Activated T-cell treated with anti-CD3 and anti-CD28 coated beads, Interleukin-2, amount 50 U/mL, for 4 hours (primary cell): ENCODE measurements around the gene GRM1. TPM values are rescaled to one million over a fixed set of nuclear protein-coding genes. Genes with fewer than 3 reads are reported as not detected.
"Not testable (repeated sequence)": the region's sequence is repeated elsewhere in the genome, so short reads cannot be mapped to it uniquely, and the experiment has no call there.

Experiments
- ATAC-seq, 2 donors: fragments of 200-7000 bp; cut with Tn5 transposase; one replicate each; pipeline ENCODE4 v1.10.0; 2021
- DNase-seq: peaks from one replicate; pipeline ENCODE4 v3.0.0-alpha.2; 2020
- H3K27me3 Mint-ChIP-seq: one replicate; pipeline ENCODE4 v1.8.0; 2021; ENCODE audit warnings: low read depth, mixed read lengths
- H3K36me3 Mint-ChIP-seq: one replicate; pipeline ENCODE4 v1.8.0; 2022; ENCODE audit warnings: mixed read lengths; ENCODE audit not compliant: insufficient read depth
- H3K4me1 Mint-ChIP-seq: one replicate; pipeline ENCODE4 v1.8.0; 2021; ENCODE audit warnings: low read depth, mixed read lengths
- H3K4me3 Mint-ChIP-seq: one replicate; pipeline ENCODE4 v1.8.0; 2021; ENCODE audit warnings: mild to moderate bottlenecking, moderate library complexity, mixed read lengths
- H3K9me3 Mint-ChIP-seq: one replicate; pipeline ENCODE4 v1.8.0; 2021; ENCODE audit warnings: mixed read lengths
- total RNA-seq, 3 donors: library from RNA; stranded (reverse); gene quantifications; one replicate each; pipeline ENCODE4 v1.2.1, GENCODE V29; 2021

GRM1 gene
- total RNA-seq, 3 donors from 2014 or later: not detected

DNA sequence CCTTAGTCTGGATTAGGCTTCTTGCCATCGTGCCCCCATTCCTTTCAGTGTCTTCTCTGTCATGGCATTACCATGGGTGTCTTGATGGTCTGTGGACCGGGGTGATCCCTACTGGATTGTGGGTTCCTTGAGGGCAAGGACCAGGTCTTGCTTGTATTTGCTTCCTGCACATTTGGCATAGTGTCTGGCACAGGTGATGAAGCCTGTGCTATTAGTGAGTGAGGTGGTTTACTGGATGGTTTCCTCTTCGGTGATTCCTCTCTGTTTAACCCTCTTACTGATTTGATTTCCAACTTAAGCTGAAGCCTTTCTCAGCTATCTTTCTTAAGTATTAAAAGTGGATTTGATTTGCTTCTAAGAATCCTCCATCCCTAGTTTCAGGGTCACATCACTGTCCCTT is 162.3 kb downstream of the GRM1 start:
- Mint-ChIP-seq H3K4me3 (no peak overlapping the region), H3K27me3 (no peaks in the 10 kb centered on the region), H3K4me1 (no peaks in the 10 kb centered on the region), H3K36me3 (no peaks in the 10 kb centered on the region), H3K9me3 (no peaks in the 10 kb centered on the region)
- no peak for DNase-seq
- no peak for ATAC-seq

DNA sequence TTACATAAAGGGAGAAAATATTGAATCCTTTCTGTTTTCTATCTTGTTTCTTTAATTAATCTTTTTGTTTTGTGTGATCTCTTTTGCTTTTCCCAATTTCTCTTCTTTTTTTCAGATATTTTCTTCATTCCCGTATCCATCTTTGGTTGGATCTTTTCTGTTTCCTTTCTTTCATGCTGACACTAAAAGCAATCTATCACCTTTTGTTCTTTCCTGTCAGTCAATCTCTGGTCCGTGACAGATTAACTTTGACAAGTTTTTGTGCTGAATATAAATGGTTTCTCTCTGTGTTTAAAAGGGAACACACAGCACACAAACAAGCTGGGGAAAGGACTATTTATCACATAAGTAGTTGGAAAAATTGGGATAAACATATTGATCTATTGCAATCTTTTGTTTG is 162.8 kb downstream of the GRM1 start:
- Mint-ChIP-seq H3K4me1 (no peaks in the 10 kb centered on the region), H3K9me3 (no peaks in the 10 kb centered on the region), H3K36me3 (no peaks in the 10 kb centered on the region), H3K27me3 (no peaks in the 10 kb centered on the region), H3K4me3 (no peak overlapping the region)
- ATAC-seq (no peak), DNase-seq (no peak)

DNA sequence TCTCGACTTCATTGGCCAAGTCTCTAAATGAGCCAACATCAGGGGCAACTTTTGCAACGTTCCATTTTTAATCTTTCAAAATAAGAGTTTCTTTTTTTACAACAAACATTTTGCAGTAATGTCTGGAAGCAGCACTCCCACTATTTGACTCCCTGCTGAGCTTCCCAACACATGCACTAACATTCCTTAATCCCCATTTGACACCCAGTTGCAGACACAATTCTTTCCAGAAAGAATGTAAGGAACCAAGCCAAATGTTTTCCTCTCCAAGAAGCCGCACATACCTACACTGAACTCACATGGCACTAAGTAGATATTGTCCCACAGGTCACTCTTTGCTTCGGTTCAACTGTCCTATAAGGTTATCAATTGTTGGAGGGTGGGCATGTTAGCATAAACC is 165.6 kb downstream of the GRM1 start:
- no peak overlapping the region for H3K4me3 Mint-ChIP-seq
- ATAC-seq (no peak), DNase-seq (no peak)
- no peaks in the 10 kb centered on the region for H3K9me3 Mint-ChIP-seq
- no peaks in the 10 kb centered on the region for H3K4me1 Mint-ChIP-seq
- no peaks in the 10 kb centered on the region for H3K36me3 Mint-ChIP-seq
- H3K27me3 Mint-ChIP-seq: no peaks in the 10 kb centered on the region

DNA sequence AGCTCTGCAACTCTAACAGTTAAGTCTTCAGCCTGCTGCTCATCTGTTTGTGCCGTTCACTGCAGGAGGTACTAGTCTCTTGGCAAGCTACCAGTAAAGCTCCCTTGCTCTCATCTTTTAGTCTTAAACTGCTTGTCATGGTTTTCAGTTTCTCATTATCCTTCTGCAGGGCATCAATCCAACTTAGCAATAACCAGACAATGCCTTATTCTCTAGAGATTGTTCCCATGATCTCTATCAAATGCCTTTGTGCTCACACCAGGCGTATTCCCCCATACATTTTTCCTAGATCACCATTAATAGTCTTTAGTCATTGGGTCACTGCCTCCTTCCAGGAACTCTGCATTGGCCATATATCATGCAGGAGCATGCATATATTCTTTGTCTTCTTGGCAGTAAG is 171.3 kb downstream of the GRM1 start:
- Mint-ChIP-seq H3K27me3 (no peaks in the 10 kb centered on the region), H3K4me1 (no peaks in the 10 kb centered on the region), H3K9me3 (no peaks in the 10 kb centered on the region), H3K4me3 (no peak overlapping the region), H3K36me3 (no peaks in the 10 kb centered on the region)
- no peak for ATAC-seq
- no peak for DNase-seq

DNA sequence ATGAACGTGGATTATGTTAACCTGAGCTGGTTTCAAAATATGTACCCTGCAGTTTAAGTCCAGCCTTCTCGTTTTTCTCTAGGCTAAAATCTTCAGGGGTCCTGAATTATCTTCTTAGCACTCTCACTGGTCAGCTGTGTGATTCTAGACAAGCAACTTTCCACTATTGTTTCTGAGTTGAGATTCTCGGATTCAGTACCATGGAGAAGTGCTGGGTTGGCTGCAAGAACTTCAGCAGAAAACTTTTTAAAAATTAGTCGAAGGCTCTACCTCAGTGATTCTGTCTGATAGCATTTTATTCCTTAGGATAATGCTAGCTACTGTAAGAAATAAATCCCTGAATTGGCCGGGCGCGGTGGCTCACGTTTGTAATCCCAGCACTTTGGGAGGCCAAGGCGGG is 173.7 kb downstream of the GRM1 start:
- Mint-ChIP-seq H3K4me1 (no peaks in the 10 kb centered on the region), H3K36me3 (no peaks in the 10 kb centered on the region), H3K27me3 (no peaks in the 10 kb centered on the region), H3K9me3 (no peaks in the 10 kb centered on the region), H3K4me3 (no peak overlapping the region)
- no peak for DNase-seq
- ATAC-seq: no peak

DNA sequence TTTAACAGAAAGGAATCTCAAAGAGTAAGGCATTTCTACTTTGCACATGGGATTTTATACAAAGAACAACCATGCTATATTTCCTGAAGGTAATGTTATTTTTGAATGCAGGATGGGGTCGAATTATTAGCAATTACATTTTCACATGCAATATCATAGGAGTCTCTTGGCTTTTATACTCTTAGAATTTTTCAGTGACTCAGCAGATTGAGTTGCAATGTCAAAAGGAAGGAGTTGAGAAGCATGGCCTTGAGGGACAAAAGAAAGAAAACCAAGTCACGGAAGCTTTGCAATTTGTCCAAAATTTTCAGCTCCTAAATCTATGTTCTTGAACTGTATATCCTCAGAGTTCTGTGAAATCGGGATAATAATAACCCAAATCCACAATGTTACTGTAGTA is 181.1 kb downstream of the GRM1 start:
- Mint-ChIP-seq H3K27me3 (no peaks in the 10 kb centered on the region), H3K4me3 (no peak overlapping the region), H3K4me1 (no peaks in the 10 kb centered on the region), H3K36me3 (no peaks in the 10 kb centered on the region), H3K9me3 (no peaks in the 10 kb centered on the region)
- DNase-seq (no peak), ATAC-seq (no peak)

DNA sequence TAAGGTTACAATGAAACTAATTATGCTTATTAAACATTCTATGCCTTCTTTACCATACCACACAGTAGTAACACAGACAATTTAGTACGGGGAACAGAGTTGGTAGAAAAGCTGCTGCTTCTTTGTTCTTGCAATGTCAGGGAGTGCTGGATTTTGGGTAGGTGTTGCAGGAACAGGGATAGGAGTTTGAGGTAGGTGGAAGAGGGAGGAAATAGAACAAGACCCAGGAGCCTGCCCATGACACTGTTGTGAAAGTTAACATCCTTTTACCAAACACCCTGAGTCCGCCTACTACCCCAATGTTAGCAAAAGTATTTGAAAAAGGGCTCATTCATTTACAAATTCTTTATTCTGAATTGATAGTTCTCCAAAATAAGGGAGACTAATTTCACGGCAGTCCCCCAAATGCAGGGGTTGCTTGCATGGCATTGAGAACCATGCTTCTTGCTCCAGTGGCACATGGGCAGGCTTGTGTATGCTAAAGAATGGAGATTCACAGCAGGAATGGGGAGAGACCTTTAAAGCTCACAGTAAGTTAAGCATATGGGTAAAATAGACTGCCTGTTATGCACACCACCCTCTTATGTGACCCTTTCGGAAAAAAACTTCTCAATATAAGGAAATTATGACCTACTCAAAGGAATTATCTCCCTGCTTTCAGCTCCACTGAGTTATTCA is 181.7 kb downstream of the GRM1 start:
- Mint-ChIP-seq H3K27me3 (no peaks in the 10 kb centered on the region), H3K36me3 (no peaks in the 10 kb centered on the region), H3K4me1 (no peaks in the 10 kb centered on the region), H3K4me3 (no peak overlapping the region), H3K9me3 (no peaks in the 10 kb centered on the region)
- DNase-seq: no peak
- ATAC-seq: no peak

DNA sequence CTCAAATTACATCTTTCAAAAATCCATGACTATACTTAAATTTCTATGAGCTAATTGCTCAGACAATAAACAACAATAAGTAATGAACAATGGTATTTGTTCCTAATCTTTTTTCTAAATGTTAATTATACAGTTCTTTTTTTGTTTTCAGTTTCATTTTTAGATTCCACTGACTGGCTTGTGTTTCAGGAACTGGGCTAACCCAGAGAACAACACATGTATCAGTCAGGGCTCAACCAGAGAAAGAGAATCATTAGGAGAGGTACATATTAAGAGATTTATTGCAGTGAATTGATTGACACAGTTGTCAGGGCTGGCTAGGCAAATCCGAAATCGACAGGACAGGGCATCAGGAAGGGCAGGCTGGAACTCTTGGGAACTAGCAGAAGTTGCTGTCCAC is 182.8 kb downstream of the GRM1 start:
- Mint-ChIP-seq H3K36me3 (no peaks in the 10 kb centered on the region), H3K4me3 (no peak overlapping the region)
- ATAC-seq: no peak

DNA sequence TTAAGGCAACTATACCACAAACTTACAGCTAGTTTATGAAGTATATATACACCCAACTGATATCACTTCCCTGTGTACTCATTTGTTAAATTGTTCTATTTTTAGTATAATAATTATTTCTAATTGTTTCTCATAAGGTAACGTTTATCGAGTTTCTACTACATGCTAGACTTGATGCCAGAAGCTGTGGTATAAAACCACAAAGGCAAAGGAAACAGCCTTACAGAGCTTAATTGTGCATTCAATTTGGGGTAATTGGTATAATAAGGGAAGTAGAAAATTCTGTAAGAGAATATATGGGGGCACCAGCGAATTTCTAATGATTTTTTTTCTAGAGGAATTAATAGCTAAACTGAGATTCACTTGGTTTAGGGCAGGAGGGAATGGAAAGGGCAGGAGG is 183.9 kb downstream of the GRM1 start:
- Mint-ChIP-seq H3K36me3 (no peaks in the 10 kb centered on the region), H3K4me1 (no peaks in the 10 kb centered on the region), H3K9me3 (no peaks in the 10 kb centered on the region), H3K4me3 (no peak overlapping the region), H3K27me3 (no peaks in the 10 kb centered on the region)
- no peak for DNase-seq
- no peak for ATAC-seq

More for the DNA sequence above, 182.8 kb downstream of the GRM1 start:
- no peaks in the 10 kb centered on the region for H3K9me3 Mint-ChIP-seq
- H3K27me3 Mint-ChIP-seq: no peaks in the 10 kb centered on the region
- H3K4me1 Mint-ChIP-seq: no peaks in the 10 kb centered on the region
- no peak for DNase-seq

DNA sequence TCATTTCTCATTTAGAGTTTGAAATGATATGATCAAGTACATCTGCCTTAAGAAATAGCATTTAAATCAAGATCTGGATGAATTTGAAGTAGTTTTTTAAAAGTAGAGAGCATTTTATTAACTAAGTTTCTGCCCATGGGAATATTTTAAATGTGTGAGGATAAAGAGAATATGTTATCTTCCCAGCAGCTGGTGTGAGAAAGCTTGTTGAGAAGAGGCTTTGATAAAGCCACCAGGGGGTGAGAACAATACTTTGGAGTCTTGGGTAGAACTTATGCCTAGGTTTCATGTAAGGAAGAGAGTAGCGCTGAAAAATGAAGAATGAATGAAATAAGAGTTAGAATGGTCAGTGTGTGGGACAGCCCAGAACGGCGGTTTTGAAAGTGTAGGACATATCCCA is 190.2 kb downstream of the GRM1 start:
- H3K4me1 Mint-ChIP-seq: no peaks in the 10 kb centered on the region
- H3K4me3 Mint-ChIP-seq: no peak overlapping the region
- no peak for DNase-seq
- no peaks in the 10 kb centered on the region for H3K36me3 Mint-ChIP-seq
- no peaks in the 10 kb centered on the region for H3K27me3 Mint-ChIP-seq
- no peaks in the 10 kb centered on the region for H3K9me3 Mint-ChIP-seq
- no peak for ATAC-seq

DNA sequence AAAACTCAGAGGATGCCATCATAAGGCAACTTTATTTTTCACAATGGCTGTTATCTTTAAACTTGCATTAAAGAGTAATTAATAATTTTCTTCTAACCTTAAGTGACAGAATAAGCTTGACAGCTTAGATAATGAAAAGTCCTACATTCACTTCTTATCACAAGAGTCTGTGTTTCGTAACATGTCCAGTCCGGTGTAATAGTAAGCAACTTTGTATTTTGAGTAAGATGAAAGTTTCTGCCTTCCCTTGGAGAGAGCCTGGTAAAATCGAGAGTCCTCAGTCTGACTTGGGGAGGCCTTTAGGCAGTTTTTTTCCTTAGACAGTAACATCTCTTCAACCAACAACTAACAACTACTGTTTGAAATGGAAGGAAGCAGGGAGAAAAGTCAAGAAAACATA is 195.6 kb downstream of the GRM1 start:
- no peaks in the 10 kb centered on the region for H3K36me3 Mint-ChIP-seq
- H3K4me1 Mint-ChIP-seq: no peaks in the 10 kb centered on the region
- no peaks in the 10 kb centered on the region for H3K27me3 Mint-ChIP-seq
- no peaks in the 10 kb centered on the region for H3K9me3 Mint-ChIP-seq
- DNase-seq (no peak), ATAC-seq (no peak)
- H3K4me3 Mint-ChIP-seq: no peak overlapping the region

DNA sequence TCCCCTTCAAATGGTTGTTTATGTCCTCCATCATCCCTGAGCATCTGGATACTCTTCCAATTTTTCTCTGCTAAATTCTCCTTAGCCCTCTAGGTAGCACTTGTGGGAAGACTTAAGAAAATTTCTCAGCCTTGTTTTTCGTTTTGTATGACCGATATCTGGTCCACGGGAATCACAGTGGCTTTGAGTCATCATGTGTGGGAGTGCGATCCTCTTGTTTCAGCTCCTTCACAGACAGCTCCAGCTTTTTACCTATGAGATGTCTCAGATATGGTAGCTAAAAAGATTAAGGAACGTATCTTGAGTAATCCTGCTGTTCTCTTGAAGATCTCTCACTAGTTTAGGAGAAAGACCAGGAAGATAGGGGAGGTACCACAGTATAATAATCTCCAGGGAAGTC is 196.1 kb downstream of the GRM1 start:
- DNase-seq: no peak
- Mint-ChIP-seq H3K9me3 (no peaks in the 10 kb centered on the region), H3K4me1 (no peaks in the 10 kb centered on the region), H3K4me3 (no peak overlapping the region), H3K27me3 (no peaks in the 10 kb centered on the region), H3K36me3 (no peaks in the 10 kb centered on the region)
- no peak for ATAC-seq

DNA sequence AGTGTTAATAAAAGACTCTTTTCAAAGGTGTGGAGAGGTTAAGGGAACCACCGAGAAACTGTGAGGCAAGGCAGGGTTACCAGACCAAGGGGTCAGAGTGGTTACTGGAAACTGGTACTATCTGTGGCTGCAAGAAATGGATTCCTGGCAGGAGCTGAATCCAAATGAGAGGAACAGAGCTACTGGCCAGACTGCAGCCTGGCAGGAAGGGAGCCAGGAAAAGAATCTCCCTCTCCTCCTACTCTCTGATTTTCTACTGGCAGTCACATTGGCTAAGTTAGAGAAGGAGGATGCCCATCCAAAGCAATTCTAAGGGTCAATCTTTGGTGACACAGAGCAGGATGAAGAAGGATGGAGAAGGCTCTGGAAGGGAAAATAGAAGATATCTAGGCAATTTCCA is 211.5 kb downstream of the GRM1 start:
- no peaks in the 10 kb centered on the region for H3K27me3 Mint-ChIP-seq
- H3K4me1 Mint-ChIP-seq: no peaks in the 10 kb centered on the region
- DNase-seq (no peak), ATAC-seq (no peak)
- no peak overlapping the region for H3K4me3 Mint-ChIP-seq
- peaks cover 4% of the 10 kb centered on the region for H3K9me3 Mint-ChIP-seq
- no peaks in the 10 kb centered on the region for H3K36me3 Mint-ChIP-seq

DNA sequence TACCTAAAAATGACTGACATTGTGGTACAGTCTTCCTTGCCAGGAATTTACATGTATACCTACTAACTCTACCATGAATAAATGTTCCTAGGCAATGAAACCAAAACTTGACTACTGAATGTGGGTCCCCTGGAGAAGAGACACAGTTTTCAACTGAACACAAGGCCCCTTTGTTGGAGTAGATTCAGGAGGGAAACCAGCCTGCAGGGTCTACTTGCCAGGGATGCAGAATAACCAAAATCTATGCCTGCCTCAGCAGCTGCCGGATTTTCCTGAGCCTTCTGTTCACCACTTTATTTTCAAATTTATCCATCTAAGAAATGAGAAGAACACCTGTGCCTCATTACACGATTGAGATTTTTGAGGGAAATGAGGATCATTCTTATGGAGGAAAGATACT is 211.9 kb downstream of the GRM1 start:
- Mint-ChIP-seq H3K27me3 (no peaks in the 10 kb centered on the region), H3K4me1 (no peaks in the 10 kb centered on the region), H3K36me3 (no peaks in the 10 kb centered on the region), H3K4me3 (no peak overlapping the region), H3K9me3 (peaks cover 4% of the 10 kb centered on the region)
- DNase-seq: no peak
- ATAC-seq: no peak

DNA sequence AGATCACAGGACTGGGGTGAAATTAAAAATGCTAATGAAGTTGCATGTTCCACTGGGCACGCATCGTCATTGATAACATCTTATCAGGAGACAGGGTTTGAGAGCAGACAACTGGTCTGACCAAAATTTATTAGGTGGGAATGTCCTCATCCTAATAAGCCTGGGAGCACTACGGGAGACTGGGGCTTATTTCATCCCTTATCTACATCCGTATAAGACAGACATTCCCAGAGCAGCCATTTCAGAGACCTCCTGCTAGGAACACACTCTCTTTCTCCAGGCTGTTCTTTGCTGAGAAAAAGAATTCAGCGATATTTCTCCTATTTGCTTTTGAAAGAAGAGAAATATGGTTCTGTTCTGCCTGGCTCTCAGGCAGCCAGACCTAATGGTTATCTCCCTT is 214.8 kb downstream of the GRM1 start:
- ATAC-seq, H3K4me3 Mint-ChIP-seq, H3K36me3 Mint-ChIP-seq, H3K9me3 Mint-ChIP-seq, H3K27me3 Mint-ChIP-seq, H3K4me1 Mint-ChIP-seq, DNase-seq: not testable (repeated sequence)

DNA sequence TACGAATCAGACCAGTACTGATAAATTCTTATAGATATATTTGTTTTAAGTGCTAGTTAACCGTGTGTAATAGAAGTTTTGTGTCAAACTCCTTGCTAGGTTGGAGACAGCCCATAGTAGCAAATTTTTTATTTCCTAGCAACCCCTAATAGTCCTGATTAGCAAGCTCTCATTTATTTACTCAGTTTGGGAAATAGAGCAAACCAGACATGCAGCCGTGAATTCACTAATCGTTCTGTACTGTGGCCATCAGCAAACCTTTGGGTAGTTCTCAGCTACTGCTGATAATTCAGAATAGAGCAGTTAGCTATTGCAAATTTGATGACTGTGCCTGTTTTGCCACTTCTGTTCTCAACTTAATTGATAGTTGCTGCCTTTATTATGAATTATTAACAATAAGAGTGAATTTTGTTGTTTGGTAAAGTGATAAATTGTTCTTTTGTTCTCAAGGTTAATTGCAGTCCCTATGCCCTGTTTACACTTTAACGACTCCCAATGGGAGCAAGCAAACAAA is 215.8 kb downstream of the GRM1 start:
- no peak overlapping the region for H3K4me3 Mint-ChIP-seq

More for the DNA sequence above, 215.8 kb downstream of the GRM1 start:
- no peaks in the 10 kb centered on the region for H3K27me3 Mint-ChIP-seq
- H3K36me3 Mint-ChIP-seq: no peaks in the 10 kb centered on the region
- DNase-seq (no peak), ATAC-seq (no peak)
- H3K4me1 Mint-ChIP-seq: no peaks in the 10 kb centered on the region
- peaks cover 4% of the 10 kb centered on the region for H3K9me3 Mint-ChIP-seq
